Measurements from ENCODE around the gene SOCS3. TPM values are rescaled to one million over a fixed set of nuclear protein-coding genes. Genes with fewer than 3 reads are reported as not detected.

The SOCS3 gene
- total and polyA plus RNA-seq, 2 donors (not counting 1 experiment from before 2014, with no cell fraction given): 52.6 to 185 TPM

- Histone ChIP-seq H3K4me3 (replicated peaks in 1 of 4; ENCODE audit: control extremely low read depth in 1 of 4, insufficient read depth in 1 of 4, low read depth in 3 of 4, low read length in 4 of 4) (peak overlapping the region in 1 of 4 experiments; percentile 32), H3K79me2 (ENCODE audit: control insufficient read depth, insufficient read depth, low read length) (peaks cover 19% of the 10 kb centered on the region), H2AFZ (ENCODE audit: low read length) (no peak overlapping the region), H3K27me3 (ENCODE audit: control insufficient read depth, insufficient read depth, low read length) (no peaks in the 10 kb centered on the region), H3K9me3 (ENCODE audit: control insufficient read depth, insufficient read depth, low read depth, low read length) (no peaks in the 10 kb centered on the region), H3K27ac (ENCODE audit: insufficient read depth, low read length) (peak overlapping the region; percentile 96), H3K36me3 (ENCODE audit: control insufficient read depth, insufficient read depth, low read length) (peaks cover 8% of the 10 kb centered on the region), H3K4me2 (ENCODE audit: extremely low read depth, insufficient read depth, low read length) (peak overlapping the region; percentile 37), H3K4me1 (ENCODE audit: control insufficient read depth, extremely low read depth, insufficient read depth, low read length) (peaks cover 45% of the 10 kb centered on the region), H3K9ac (ENCODE audit: insufficient read depth, low read length) (peak overlapping the region; percentile 34), H4K20me1 (ENCODE audit: control insufficient read depth, extremely low read depth, insufficient read depth, low read length) (no peaks in the 10 kb centered on the region)
- DNase-seq (ENCODE audit: low read depth in 2 of 2): peak; percentile 93 to 100
- TF ChIP-seq CTCF (conservative IDR thresholded peaks at IDR 0.05 in 1 of 2, IDR thresholded peaks at IDR 0.05 in 1 of 2; ENCODE audit: low read depth in 1 of 2, low read length in 2 of 2) (peak; percentile 23 to 35), EZH2 (IDR thresholded peaks at IDR 0.05; ENCODE audit: low read length, missing control alignments) (no peak)
These were observed 8.3 kb downstream of the SOCS3 start for GRCh38 chr17:78351449-78352006.

GRCh38 chr17:78349891-78350642 is 9.8 kb downstream of the SOCS3 start:
- Histone ChIP-seq H3K4me3 (replicated peaks in 1 of 4; ENCODE audit: control extremely low read depth in 1 of 4, insufficient read depth in 1 of 4, low read depth in 3 of 4, low read length in 4 of 4) (no peak overlapping the region), H3K27ac (ENCODE audit: insufficient read depth, low read length) (peak overlapping the region; percentile 96), H4K20me1 (ENCODE audit: control insufficient read depth, extremely low read depth, insufficient read depth, low read length) (no peaks in the 10 kb centered on the region), H2AFZ (ENCODE audit: low read length) (no peak overlapping the region), H3K9ac (ENCODE audit: insufficient read depth, low read length) (no peak overlapping the region), H3K79me2 (ENCODE audit: control insufficient read depth, insufficient read depth, low read length) (peaks cover 5% of the 10 kb centered on the region), H3K9me3 (ENCODE audit: control insufficient read depth, insufficient read depth, low read depth, low read length) (no peaks in the 10 kb centered on the region), H3K36me3 (ENCODE audit: control insufficient read depth, insufficient read depth, low read length) (peaks cover 5% of the 10 kb centered on the region), H3K4me1 (ENCODE audit: control insufficient read depth, extremely low read depth, insufficient read depth, low read length) (peaks cover 40% of the 10 kb centered on the region), H3K4me2 (ENCODE audit: extremely low read depth, insufficient read depth, low read length) (no peak overlapping the region), H3K27me3 (ENCODE audit: control insufficient read depth, insufficient read depth, low read length) (no peaks in the 10 kb centered on the region)
- TF ChIP-seq CTCF (conservative IDR thresholded peaks at IDR 0.05 in 1 of 2, IDR thresholded peaks at IDR 0.05 in 1 of 2; ENCODE audit: low read depth in 1 of 2, low read length in 2 of 2): peak; percentile 6 to 10
- TF ChIP-seq EZH2 (IDR thresholded peaks at IDR 0.05; ENCODE audit: low read length, missing control alignments): no peak
- DNase-seq (ENCODE audit: low read depth in 2 of 2): no peak

DNA sequence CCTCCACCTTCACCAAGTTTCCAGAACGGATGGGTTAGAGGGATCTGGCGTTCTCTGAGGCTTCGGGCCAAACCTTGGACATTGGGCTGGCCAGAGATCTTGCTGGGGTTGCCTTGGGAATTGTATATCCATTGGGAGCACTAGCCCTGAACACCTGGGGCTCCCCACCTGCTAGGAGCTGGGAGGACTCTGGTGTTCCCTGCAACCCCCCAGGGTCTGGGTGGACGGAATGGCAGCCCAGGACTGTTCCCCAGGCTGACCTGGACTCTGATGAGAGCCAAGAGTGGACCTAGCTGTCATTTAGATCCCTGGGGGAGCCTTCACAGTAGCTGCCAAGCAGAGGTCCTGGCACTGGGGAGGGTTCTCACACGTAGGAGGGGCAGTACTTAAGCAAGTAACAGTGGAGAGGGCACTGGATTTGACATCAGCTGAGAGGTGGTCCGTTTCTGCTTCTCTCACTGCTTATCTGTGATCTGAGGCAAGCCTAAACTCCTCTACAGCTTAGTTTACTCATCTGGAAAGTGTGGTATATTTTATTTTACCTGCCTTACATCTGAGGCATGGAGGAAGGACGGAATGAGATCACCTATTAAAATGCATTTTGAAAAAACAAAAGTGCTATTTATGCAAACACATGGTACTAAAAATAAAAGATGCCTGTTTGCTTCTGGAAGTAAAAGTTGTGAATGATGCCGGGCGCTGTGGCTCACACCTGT is 11.7 kb downstream of the SOCS3 start:
- H3K4me1 ChIP-seq (ENCODE audit: control insufficient read depth, extremely low read depth, insufficient read depth, low read length): peaks cover 35% of the 10 kb centered on the region
- H4K20me1 ChIP-seq (ENCODE audit: control insufficient read depth, extremely low read depth, insufficient read depth, low read length): no peaks in the 10 kb centered on the region
- no peak overlapping the region for H3K9ac ChIP-seq (ENCODE audit: insufficient read depth, low read length)
- no peaks in the 10 kb centered on the region for H3K27me3 ChIP-seq (ENCODE audit: control insufficient read depth, insufficient read depth, low read length)
- H3K4me2 ChIP-seq (ENCODE audit: extremely low read depth, insufficient read depth, low read length): no peak overlapping the region
- DNase-seq (ENCODE audit: low read depth in 2 of 2): no peak
- H3K9me3 ChIP-seq (ENCODE audit: control insufficient read depth, insufficient read depth, low read depth, low read length): no peaks in the 10 kb centered on the region
- no peaks in the 10 kb centered on the region for H3K36me3 ChIP-seq (ENCODE audit: control insufficient read depth, insufficient read depth, low read length)
- no peak for TF ChIP-seq CTCF (conservative IDR thresholded peaks at IDR 0.05 in 1 of 2, IDR thresholded peaks at IDR 0.05 in 1 of 2; ENCODE audit: low read depth in 1 of 2, low read length in 2 of 2)
- no peak overlapping the region for H3K4me3 ChIP-seq (replicated peaks in 1 of 4; ENCODE audit: control extremely low read depth in 1 of 4, insufficient read depth in 1 of 4, low read depth in 3 of 4, low read length in 4 of 4)
- no peaks in the 10 kb centered on the region for H3K79me2 ChIP-seq (ENCODE audit: control insufficient read depth, insufficient read depth, low read length)
- no peak overlapping the region for H3K27ac ChIP-seq (ENCODE audit: insufficient read depth, low read length)
- no peak overlapping the region for H2AFZ ChIP-seq (ENCODE audit: low read length)

Data from fibroblast of lung (primary cell).